NOMO-1 treated with dmso at 0.1 percent for 144 hours (cell line): ENCODE results near the gene ANAPC1.
"Not testable (repeated sequence)": the region's sequence is repeated elsewhere in the genome, so short reads cannot be mapped to it uniquely, and the experiment has no call there.

Source experiments
- DNase-seq: peaks from one replicate; lab custom pipeline; 2025; ENCODE audit not compliant: unreplicated experiment; lab: John Stamatoyannopoulos, UW

The ANAPC1 gene

GRCh38 chr2:111883661-111884591 lies at the start of gene ANAPC1:
TSS of gene ANAPC1 (minus strand) at chr2:111884193. CDS start at chr2:111880825, 3,368 bp downstream.
- peak; percentile 88 for DNase-seq

GRCh38 chr2:111932841-111933291 lies 48.9 kb upstream of the ANAPC1 start:
- no peak for DNase-seq

GRCh38 chr2:111930875-111931274 lies 46.9 kb upstream of the ANAPC1 start:
- DNase-seq, result no peak

- DNase-seq, result no peak
Observed at GRCh38 chr2:111930409-111930808, 46.4 kb upstream of the ANAPC1 start.

- no peak for DNase-seq
Observed at GRCh38 chr2:111927723-111928122, 43.7 kb upstream of the ANAPC1 start.

- DNase-seq, result no peak
Observed at GRCh38 chr2:111924617-111925107, 40.7 kb upstream of the ANAPC1 start.

- no peak for DNase-seq
Observed at GRCh38 chr2:111923276-111923804, 39.3 kb upstream of the ANAPC1 start.

GRCh38 chr2:111919794-111920608 lies 36.0 kb upstream of the ANAPC1 start:
- DNase-seq, result peak; percentile 7

GRCh38 chr2:111919365-111919764 lies 35.4 kb upstream of the ANAPC1 start:
- DNase-seq, result no peak

GRCh38 chr2:111918383-111918806 lies 34.4 kb upstream of the ANAPC1 start:
- no peak for DNase-seq

GRCh38 chr2:111917106-111917505 lies 33.1 kb upstream of the ANAPC1 start:
- DNase-seq, result no peak

GRCh38 chr2:111912547-111912946 lies 28.6 kb upstream of the ANAPC1 start:
- no peak for DNase-seq

GRCh38 chr2:111911295-111911977 lies 27.4 kb upstream of the ANAPC1 start:
- not testable (repeated sequence) for DNase-seq

- DNase-seq, result no peak
Observed at GRCh38 chr2:111910609-111911277, 26.8 kb upstream of the ANAPC1 start.

GRCh38 chr2:111909997-111910396 lies 26.0 kb upstream of the ANAPC1 start:
- not testable (repeated sequence) for DNase-seq

GRCh38 chr2:111909079-111909478 lies 25.1 kb upstream of the ANAPC1 start:
- DNase-seq, result no peak

- no peak for DNase-seq
Observed at GRCh38 chr2:111908578-111908977, 24.6 kb upstream of the ANAPC1 start.

- peak; percentile 43 for DNase-seq
Observed at GRCh38 chr2:111905990-111906735, 22.2 kb upstream of the ANAPC1 start.

GRCh38 chr2:111905475-111905869 lies 21.5 kb upstream of the ANAPC1 start:
- not testable (repeated sequence) for DNase-seq
